ENCODE data around the gene FYCO1. TPM values are rescaled to one million over a fixed set of nuclear protein-coding genes. Genes with fewer than 3 reads are reported as not detected.

The FYCO1 gene
- total and polyA plus RNA-seq, 9 of the 15 experiments (the other 6 are each of a cell fraction or from before 2014, with no cell fraction given) = 2.1 to 13.8 (median 7.4) TPM

DNA sequence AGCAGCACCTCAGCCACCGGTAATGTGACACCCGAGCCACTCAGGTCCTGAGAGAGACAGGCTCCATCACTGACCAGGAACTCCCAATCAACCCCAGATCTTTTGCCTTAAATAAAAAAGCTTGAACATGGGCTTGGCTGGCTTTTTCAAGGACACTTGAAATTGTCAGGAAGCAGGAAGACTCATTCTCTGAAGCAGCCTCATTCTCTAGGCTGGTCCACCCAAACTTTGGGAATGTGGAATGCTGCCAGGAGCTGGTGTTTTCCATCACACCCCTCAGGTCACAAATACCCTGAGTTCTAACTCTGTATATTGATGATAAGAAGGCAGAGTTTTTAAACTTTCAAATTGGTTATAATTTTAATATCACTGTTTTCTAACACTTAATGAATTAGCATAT, 35.3 kb downstream of the FYCO1 start:
- H3K36me3 ChIP-seq (ENCODE audit: control insufficient read depth, insufficient read depth, low read length) = peaks cover 98% of the 10 kb centered on the region
- H4K20me1 ChIP-seq (replicated peaks; ENCODE audit: control insufficient read depth, insufficient read depth, low read length) = no peaks in the 10 kb centered on the region
- H3K4me1 ChIP-seq (replicated peaks in 1 of 2; ENCODE audit: control insufficient read depth in 2 of 2, insufficient read depth in 2 of 2, low read length in 2 of 2) = no peaks in the 10 kb centered on the region
- 91% methylated on average over 2 of the region's 2 CpGs for WGBS (ENCODE audit: insufficient coverage, low coverage, missing lambda C conversion rate)
- no peak for DNase-seq (ENCODE audit: extremely low read depth in 1 of 4, low spot score in 3 of 4)
- no peak for ATAC-seq
- POLR2A ChIA-PET = interaction anchor here (0.6 to 1.3 kb wide), 5 partner anchors 9 to 105 kb away, joined by 3 read pairs; no protein-coding TSS in a partner anchor
- H3K27me3 ChIP-seq (ENCODE audit: control insufficient read depth in 2 of 2, insufficient read depth in 2 of 2, low read length in 2 of 2) = no peaks in the 10 kb centered on the region
- H3K4me3 ChIP-seq = no peak overlapping the region
- in situ Hi-C loops (cut with MboI) = no loop called here
- no TSS peak for BruUV-seq (replicated peaks)
- H3K27ac ChIP-seq (ENCODE audit: extremely low read depth, low read depth, low read length) = no peak overlapping the region
- FAIRE-seq = no peak
- CTCF ChIA-PET (ENCODE audit: low intra/inter-chr PET ratio) = no interaction called here
- H3K9ac ChIP-seq (ENCODE audit: insufficient read depth in 1 of 2, low read depth in 2 of 2, low read length in 2 of 2) = no peak overlapping the region
- no peaks in the 10 kb centered on the region for H3K9me1 ChIP-seq (ENCODE audit: control insufficient read depth, insufficient read depth, low read length)
- no peak overlapping the region for H3K4me2 ChIP-seq (ENCODE audit: insufficient read depth, low read length)
- intact Hi-C loops (cut with micrococcal nuclease) = no loop called here
- no peaks in the 10 kb centered on the region for H3K79me2 ChIP-seq (ENCODE audit: control insufficient read depth, insufficient read depth, low read length)
- no peaks in the 10 kb centered on the region for H3K9me3 ChIP-seq (replicated peaks; ENCODE audit: control insufficient read depth, insufficient read depth, low read depth, low read length)
- H2AFZ ChIP-seq (ENCODE audit: low read depth, low read length) = no peak overlapping the region
- TF ChIP-seq ZNF316 (IDR thresholded peaks at IDR 0.05) (no peak), ZEB2 (IDR thresholded peaks at IDR 0.05) (no peak), ZNF785 (CRISPR knock-in tag; IDR thresholded peaks at IDR 0.05) (no peak), ZSCAN29 (IDR thresholded peaks at IDR 0.05) (no peak), SRSF3 (IDR thresholded peaks at IDR 0.05; ENCODE audit: insufficient read depth, low read length) (no peak), ZNF253 (CRISPR knock-in tag; conservative IDR thresholded peaks at IDR 0.05) (no peak), ZC3H4 (CRISPR knock-in tag; IDR thresholded peaks at IDR 0.05; ENCODE audit: borderline replicate concordance) (no peak), ZNF436 (CRISPR knock-in tag; IDR thresholded peaks at IDR 0.05) (no peak), KLF10 (CRISPR knock-in tag; IDR thresholded peaks at IDR 0.05) (no peak), PHF20 (IDR thresholded peaks at IDR 0.05; ENCODE audit: partially characterized antibody) (no peak), RBM25 (IDR thresholded peaks at IDR 0.05; ENCODE audit: low read depth, low read length, severe bottlenecking) (no peak), NR2F6 (CRISPR knock-in tag; IDR thresholded peaks at IDR 0.05) (no peak), HEY1 (CRISPR knock-in tag; IDR thresholded peaks at IDR 0.05; ENCODE audit: borderline replicate concordance) (no peak), CCNT2 (IDR thresholded peaks at IDR 0.05; ENCODE audit: borderline replicate concordance, extremely low read depth, insufficient read length, low read depth, low read length) (no peak)
- TF ChIP-seq, protein P1, sequence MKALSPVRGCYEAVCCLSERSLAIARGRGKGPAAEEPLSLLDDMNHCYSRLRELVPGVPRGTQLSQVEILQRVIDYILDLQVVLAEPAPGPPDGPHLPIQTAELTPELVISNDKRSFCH (CRISPR knock-in tag; IDR thresholded peaks at IDR 0.05) = no peak
- TF ChIP-seq, protein P1 (tag; IDR thresholded peaks at IDR 0.05) = no peak
- TF ChIP-seq, protein P2, sequence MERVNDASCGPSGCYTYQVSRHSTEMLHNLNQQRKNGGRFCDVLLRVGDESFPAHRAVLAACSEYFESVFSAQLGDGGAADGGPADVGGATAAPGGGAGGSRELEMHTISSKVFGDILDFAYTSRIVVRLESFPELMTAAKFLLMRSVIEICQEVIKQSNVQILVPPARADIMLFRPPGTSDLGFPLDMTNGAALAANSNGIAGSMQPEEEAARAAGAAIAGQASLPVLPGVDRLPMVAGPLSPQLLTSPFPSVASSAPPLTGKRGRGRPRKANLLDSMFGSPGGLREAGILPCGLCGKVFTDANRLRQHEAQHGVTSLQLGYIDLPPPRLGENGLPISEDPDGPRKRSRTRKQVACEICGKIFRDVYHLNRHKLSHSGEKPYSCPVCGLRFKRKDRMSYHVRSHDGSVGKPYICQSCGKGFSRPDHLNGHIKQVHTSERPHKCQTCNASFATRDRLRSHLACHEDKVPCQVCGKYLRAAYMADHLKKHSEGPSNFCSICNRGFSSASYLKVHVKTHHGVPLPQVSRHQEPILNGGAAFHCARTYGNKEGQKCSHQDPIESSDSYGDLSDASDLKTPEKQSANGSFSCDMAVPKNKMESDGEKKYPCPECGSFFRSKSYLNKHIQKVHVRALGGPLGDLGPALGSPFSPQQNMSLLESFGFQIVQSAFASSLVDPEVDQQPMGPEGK (CRISPR knock-in tag; IDR thresholded peaks at IDR 0.05; ENCODE audit: borderline replicate concordance) = no peak
- TF ChIP-seq, protein P3, sequence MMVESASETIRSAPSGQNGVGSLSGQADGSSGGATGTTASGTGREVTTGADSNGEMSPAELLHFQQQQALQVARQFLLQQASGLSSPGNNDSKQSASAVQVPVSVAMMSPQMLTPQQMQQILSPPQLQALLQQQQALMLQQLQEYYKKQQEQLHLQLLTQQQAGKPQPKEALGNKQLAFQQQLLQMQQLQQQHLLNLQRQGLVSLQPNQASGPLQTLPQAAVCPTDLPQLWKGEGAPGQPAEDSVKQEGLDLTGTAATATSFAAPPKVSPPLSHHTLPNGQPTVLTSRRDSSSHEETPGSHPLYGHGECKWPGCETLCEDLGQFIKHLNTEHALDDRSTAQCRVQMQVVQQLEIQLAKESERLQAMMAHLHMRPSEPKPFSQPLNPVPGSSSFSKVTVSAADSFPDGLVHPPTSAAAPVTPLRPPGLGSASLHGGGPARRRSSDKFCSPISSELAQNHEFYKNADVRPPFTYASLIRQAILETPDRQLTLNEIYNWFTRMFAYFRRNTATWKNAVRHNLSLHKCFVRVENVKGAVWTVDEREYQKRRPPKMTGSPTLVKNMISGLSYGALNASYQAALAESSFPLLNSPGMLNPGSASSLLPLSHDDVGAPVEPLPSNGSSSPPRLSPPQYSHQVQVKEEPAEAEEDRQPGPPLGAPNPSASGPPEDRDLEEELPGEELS (CRISPR knock-in tag; IDR thresholded peaks at IDR 0.05; ENCODE audit: borderline replicate concordance) = no peak
- TF ChIP-seq, protein P4, sequence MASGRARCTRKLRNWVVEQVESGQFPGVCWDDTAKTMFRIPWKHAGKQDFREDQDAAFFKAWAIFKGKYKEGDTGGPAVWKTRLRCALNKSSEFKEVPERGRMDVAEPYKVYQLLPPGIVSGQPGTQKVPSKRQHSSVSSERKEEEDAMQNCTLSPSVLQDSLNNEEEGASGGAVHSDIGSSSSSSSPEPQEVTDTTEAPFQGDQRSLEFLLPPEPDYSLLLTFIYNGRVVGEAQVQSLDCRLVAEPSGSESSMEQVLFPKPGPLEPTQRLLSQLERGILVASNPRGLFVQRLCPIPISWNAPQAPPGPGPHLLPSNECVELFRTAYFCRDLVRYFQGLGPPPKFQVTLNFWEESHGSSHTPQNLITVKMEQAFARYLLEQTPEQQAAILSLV (tag; IDR thresholded peaks at IDR 0.05) = no peak

Data from K562 (cell line).